Nephron progenitor cell (in vitro differentiated cells): ENCODE data around the gene GADD45B.

Experiments used
- DNase-seq: peaks from one replicate; pipeline ENCODE4 v3.0.0; 2021
- H3K27ac Mint-ChIP-seq: 2 replicates; pipeline ENCODE4 v1.8.0; 2021; ENCODE audit warnings: mild to moderate bottlenecking, moderate library complexity, mixed read lengths
- H3K27me3 Mint-ChIP-seq: 2 replicates; pipeline ENCODE4 v1.8.0; 2021; ENCODE audit warnings: mild to moderate bottlenecking, low read depth, mixed read lengths; ENCODE audit not compliant: poor library complexity
- H3K36me3 Mint-ChIP-seq: 2 replicates; pipeline ENCODE4 v1.8.0; 2021; ENCODE audit warnings: low read depth, mixed read lengths
- H3K4me1 Mint-ChIP-seq: 2 replicates; pipeline ENCODE4 v1.8.0; 2021; ENCODE audit warnings: mixed read lengths
- H3K4me3 Mint-ChIP-seq: 2 replicates; pipeline ENCODE4 v1.8.0; 2021; ENCODE audit warnings: mild to moderate bottlenecking, moderate library complexity, mixed read lengths
- H3K9me3 Mint-ChIP-seq: 2 replicates; pipeline ENCODE4 v1.8.0; 2021; ENCODE audit warnings: mild to moderate bottlenecking, moderate library complexity, mixed read lengths
- CTCF ChIP-seq: fragments of 200-600 bp; sonication (generic); IDR thresholded peaks from 2 replicates; pipeline ENCODE4 v1.5.0; 2021; ENCODE audit warnings: antibody characterized with exemption

The GADD45B gene

GRCh38 chr19:2429917-2430535 lies 45.9 kb upstream of the GADD45B start:
- Mint-ChIP-seq H3K27ac (peak overlapping the region; percentile 94), H3K36me3 (peaks cover 10% of the 10 kb centered on the region), H3K9me3 (no peaks in the 10 kb centered on the region), H3K4me3 (no peak overlapping the region), H3K27me3 (no peaks in the 10 kb centered on the region), H3K4me1 (peaks cover 36% of the 10 kb centered on the region)
- no peak for TF ChIP-seq CTCF
- DNase-seq = no peak

- TF ChIP-seq CTCF = no peak
- DNase-seq = no peak
- Mint-ChIP-seq H3K36me3 (peaks cover 16% of the 10 kb centered on the region), H3K4me3 (no peak overlapping the region), H3K27me3 (no peaks in the 10 kb centered on the region), H3K9me3 (no peaks in the 10 kb centered on the region), H3K4me1 (peaks cover 28% of the 10 kb centered on the region), H3K27ac (peak overlapping the region; percentile 95)
Measured at GRCh38 chr19:2431318-2432055, 44.4 kb upstream of the GADD45B start.

- Mint-ChIP-seq H3K27me3 (no peaks in the 10 kb centered on the region), H3K4me1 (peaks cover 24% of the 10 kb centered on the region), H3K4me3 (no peak overlapping the region), H3K9me3 (no peaks in the 10 kb centered on the region), H3K27ac (no peak overlapping the region), H3K36me3 (peaks cover 16% of the 10 kb centered on the region)
- DNase-seq = no peak
- no peak for TF ChIP-seq CTCF
Measured at GRCh38 chr19:2432131-2432848, 43.6 kb upstream of the GADD45B start.

GRCh38 chr19:2433854-2434253 lies 42.1 kb upstream of the GADD45B start:
- Mint-ChIP-seq H3K4me1 (peaks cover 13% of the 10 kb centered on the region), H3K4me3 (no peak overlapping the region), H3K36me3 (peaks cover 20% of the 10 kb centered on the region), H3K9me3 (no peaks in the 10 kb centered on the region), H3K27ac (no peak overlapping the region), H3K27me3 (no peaks in the 10 kb centered on the region)
- DNase-seq = no peak
- no peak for TF ChIP-seq CTCF

- Mint-ChIP-seq H3K36me3 (peaks cover 20% of the 10 kb centered on the region), H3K4me3 (no peak overlapping the region), H3K27ac (no peak overlapping the region), H3K27me3 (no peaks in the 10 kb centered on the region), H3K4me1 (peaks cover 9% of the 10 kb centered on the region), H3K9me3 (no peaks in the 10 kb centered on the region)
- no peak for TF ChIP-seq CTCF
- DNase-seq = no peak
Measured at GRCh38 chr19:2434267-2434666, 41.7 kb upstream of the GADD45B start.
